ENCODE data around the gene IPO4.

DNA sequence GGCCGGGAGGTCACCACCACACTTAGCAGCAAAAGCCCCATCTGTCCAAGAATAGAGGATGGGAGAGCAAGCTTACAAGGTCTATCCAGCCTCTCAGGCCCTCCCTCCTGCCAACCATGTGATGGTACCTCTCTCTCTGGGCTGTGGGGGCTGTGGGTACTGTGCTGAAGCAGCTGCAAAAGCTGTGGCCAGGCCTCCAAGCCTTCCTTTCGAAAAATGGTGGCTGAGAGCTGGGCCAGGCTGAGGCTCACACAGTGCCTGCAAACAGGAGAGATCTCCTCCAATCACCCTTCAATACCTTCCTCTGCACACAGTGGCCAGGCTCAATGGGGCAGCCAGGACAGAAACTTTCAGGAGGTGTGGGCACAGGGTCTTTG lies 1.1 kb downstream of the IPO4 start:
- TF ChIP-seq, protein P1, sequence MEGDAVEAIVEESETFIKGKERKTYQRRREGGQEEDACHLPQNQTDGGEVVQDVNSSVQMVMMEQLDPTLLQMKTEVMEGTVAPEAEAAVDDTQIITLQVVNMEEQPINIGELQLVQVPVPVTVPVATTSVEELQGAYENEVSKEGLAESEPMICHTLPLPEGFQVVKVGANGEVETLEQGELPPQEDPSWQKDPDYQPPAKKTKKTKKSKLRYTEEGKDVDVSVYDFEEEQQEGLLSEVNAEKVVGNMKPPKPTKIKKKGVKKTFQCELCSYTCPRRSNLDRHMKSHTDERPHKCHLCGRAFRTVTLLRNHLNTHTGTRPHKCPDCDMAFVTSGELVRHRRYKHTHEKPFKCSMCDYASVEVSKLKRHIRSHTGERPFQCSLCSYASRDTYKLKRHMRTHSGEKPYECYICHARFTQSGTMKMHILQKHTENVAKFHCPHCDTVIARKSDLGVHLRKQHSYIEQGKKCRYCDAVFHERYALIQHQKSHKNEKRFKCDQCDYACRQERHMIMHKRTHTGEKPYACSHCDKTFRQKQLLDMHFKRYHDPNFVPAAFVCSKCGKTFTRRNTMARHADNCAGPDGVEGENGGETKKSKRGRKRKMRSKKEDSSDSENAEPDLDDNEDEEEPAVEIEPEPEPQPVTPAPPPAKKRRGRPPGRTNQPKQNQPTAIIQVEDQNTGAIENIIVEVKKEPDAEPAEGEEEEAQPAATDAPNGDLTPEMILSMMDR (IDR thresholded peaks at IDR 0.05 in 2 of 3, conservative IDR thresholded peaks at IDR 0.05 in 1 of 3; ENCODE audit: borderline replicate concordance in 1 of 3, insufficient read depth in 1 of 3, low read depth in 2 of 3, low read length in 2 of 3), result no peak
- no peak for TF ChIP-seq SRF (IDR thresholded peaks at IDR 0.05; ENCODE audit: low read depth)
- TF ChIP-seq POLR2AphosphoS5 (IDR thresholded peaks at IDR 0.05; ENCODE audit: low read depth, low read length), result no peak
- TF ChIP-seq EZH2 (IDR thresholded peaks at IDR 0.05), result no peak
- TF ChIP-seq POLR2A (IDR thresholded peaks at IDR 0.05; ENCODE audit: borderline replicate concordance, extremely low read depth, insufficient read depth, insufficient read length), result no peak
- no peak for TF ChIP-seq YY1 (IDR thresholded peaks at IDR 0.05; ENCODE audit: extremely low read depth, insufficient replicate concordance, low read depth, low read length)
